NCI-H128 (cell line): ENCODE measurements around the gene STEAP1.
"Not testable (repeated sequence)": the region's sequence is repeated elsewhere in the genome, so short reads cannot be mapped to it uniquely, and the experiment has no call there.

ENCODE experiments used
- DNase-seq: peaks from one replicate; lab custom pipeline; 2025; ENCODE audit not compliant: unreplicated experiment; lab: John Stamatoyannopoulos, UW

STEAP1 gene

GRCh38 chr7:90153943-90154771 is at the start of gene STEAP1:
TSS of gene STEAP1 (plus strand) at chr7:90154469. CDS start at chr7:90159789, 5,320 bp downstream.
- DNase-seq = peak; percentile 46

- DNase-seq = not testable (repeated sequence)
Measured at GRCh38 chr7:90114972-90115371, 39.3 kb upstream of the STEAP1 start.

- not testable (repeated sequence) for DNase-seq
Measured at GRCh38 chr7:90118551-90119177, 35.6 kb upstream of the STEAP1 start.

- no peak for DNase-seq
Measured at GRCh38 chr7:90119178-90119971, 34.9 kb upstream of the STEAP1 start.

GRCh38 chr7:90120205-90120604 is 34.1 kb upstream of the STEAP1 start:
- DNase-seq = not testable (repeated sequence)

- not testable (repeated sequence) for DNase-seq
Measured at GRCh38 chr7:90131746-90132145, 22.5 kb upstream of the STEAP1 start.

- DNase-seq = not testable (repeated sequence)
Measured at GRCh38 chr7:90147079-90147960, 6.9 kb upstream of the STEAP1 start.

- not testable (repeated sequence) for DNase-seq
Measured at GRCh38 chr7:90149428-90149827, 4.8 kb upstream of the STEAP1 start.

- DNase-seq = not testable (repeated sequence)
Measured at GRCh38 chr7:90151884-90152283, 2.4 kb upstream of the STEAP1 start.

GRCh38 chr7:90152642-90153253 is 1.5 kb upstream of the STEAP1 start:
- not testable (repeated sequence) for DNase-seq

GRCh38 chr7:90155206-90155605 is 937 bp downstream of the STEAP1 start:
- DNase-seq = no peak

GRCh38 chr7:90157331-90157730 is 3.1 kb downstream of the STEAP1 start:
- DNase-seq = not testable (repeated sequence)

- DNase-seq = not testable (repeated sequence)
Measured at GRCh38 chr7:90157761-90158350, 3.6 kb downstream of the STEAP1 start.

- no peak for DNase-seq
Measured at GRCh38 chr7:90163534-90163933, 9.3 kb downstream of the STEAP1 start.

- no peak for DNase-seq
Measured at GRCh38 chr7:90165724-90166123, 11.5 kb downstream of the STEAP1 start.

GRCh38 chr7:90166153-90166552 is 11.9 kb downstream of the STEAP1 start:
- DNase-seq = no peak

- no peak for DNase-seq
Measured at GRCh38 chr7:90167361-90167760, 13.1 kb downstream of the STEAP1 start.

GRCh38 chr7:90169891-90170290 is 15.6 kb downstream of the STEAP1 start:
- no peak for DNase-seq

GRCh38 chr7:90172121-90172520 is 17.9 kb downstream of the STEAP1 start:
- no peak for DNase-seq

GRCh38 chr7:90172624-90173023 is 18.4 kb downstream of the STEAP1 start:
- no peak for DNase-seq
